Measurements from ENCODE around the gene PLSCR2.
"Not testable (repeated sequence)": the region's sequence is repeated elsewhere in the genome, so short reads cannot be mapped to it uniquely, and the experiment has no call there.

The PLSCR2 gene

DNA sequence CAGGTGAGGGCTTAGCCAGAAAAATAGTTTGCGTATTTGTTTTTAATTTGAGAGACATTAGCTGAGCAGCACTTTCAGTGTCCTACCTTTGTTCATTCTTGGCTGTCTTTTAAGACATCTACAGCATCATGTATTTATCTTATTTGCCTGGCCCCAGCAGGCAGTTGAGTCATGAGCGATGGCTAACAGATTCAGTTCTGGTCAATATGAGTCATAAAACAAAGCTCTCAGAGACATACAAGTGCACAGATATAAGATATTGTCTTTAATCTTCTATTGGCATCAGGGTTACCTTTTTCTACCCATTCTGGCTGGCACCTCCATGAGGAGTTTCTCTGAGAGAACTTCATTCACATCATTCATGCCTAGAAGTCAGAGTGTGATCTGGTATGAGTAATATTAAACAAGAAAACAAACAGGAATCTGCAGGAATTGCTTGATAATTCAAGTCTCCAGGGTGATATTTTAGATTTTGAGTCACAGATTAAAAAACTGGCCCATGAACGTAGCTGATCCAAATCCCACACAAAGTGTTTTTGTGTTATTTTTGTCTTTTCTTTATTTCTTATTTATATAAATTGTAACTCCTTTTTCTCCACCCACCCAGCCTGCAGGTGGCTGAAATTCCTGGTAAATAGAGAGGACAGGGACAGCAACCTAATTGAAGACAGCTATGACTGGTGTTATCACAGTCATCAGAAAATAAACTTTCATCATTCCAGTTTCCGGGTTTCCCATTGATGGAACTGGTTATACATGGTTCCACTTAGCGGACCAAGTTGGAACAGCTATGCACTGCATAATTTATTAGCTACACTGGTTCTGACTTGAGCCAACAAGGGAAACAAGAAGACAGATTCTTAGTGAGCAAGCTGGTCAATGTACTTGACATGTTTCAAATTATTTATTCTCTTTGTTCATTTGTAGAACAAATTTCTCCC lies 47.3 kb downstream of the PLSCR2 start:
- Mint-ChIP-seq H3K36me3 (ENCODE audit: low read depth) (no peaks in the 10 kb centered on the region), H3K4me1 (ENCODE audit: low read depth) (no peaks in the 10 kb centered on the region), H3K4me3 (no peak overlapping the region), H3K9me3 (no peaks in the 10 kb centered on the region), H3K27ac (no peak overlapping the region), H3K27me3 (ENCODE audit: low read depth) (peaks cover 6% of the 10 kb centered on the region)
- DNase-seq (ENCODE audit: low spot score), result no peak

- H3K27ac Mint-ChIP-seq, result no peak overlapping the region
- peaks cover 6% of the 10 kb centered on the region for H3K27me3 Mint-ChIP-seq (ENCODE audit: low read depth)
- H3K9me3 Mint-ChIP-seq, result peaks cover 4% of the 10 kb centered on the region
- H3K36me3 Mint-ChIP-seq (ENCODE audit: low read depth), result no peaks in the 10 kb centered on the region
- no peaks in the 10 kb centered on the region for H3K4me1 Mint-ChIP-seq (ENCODE audit: low read depth)
- no peak for DNase-seq (ENCODE audit: low spot score)
- H3K4me3 Mint-ChIP-seq, result no peak overlapping the region
Measured at GRCh38 chr3:146416366-146416765, 53.0 kb downstream of the PLSCR2 start.

GRCh38 chr3:146414010-146414409 lies 55.4 kb downstream of the PLSCR2 start:
- Mint-ChIP-seq H3K4me1 (ENCODE audit: low read depth) (no peaks in the 10 kb centered on the region), H3K4me3 (no peak overlapping the region), H3K27me3 (ENCODE audit: low read depth) (peaks cover 4% of the 10 kb centered on the region), H3K9me3 (peaks cover 4% of the 10 kb centered on the region), H3K36me3 (ENCODE audit: low read depth) (no peaks in the 10 kb centered on the region), H3K27ac (no peak overlapping the region)
- no peak for DNase-seq (ENCODE audit: low spot score)

DNA sequence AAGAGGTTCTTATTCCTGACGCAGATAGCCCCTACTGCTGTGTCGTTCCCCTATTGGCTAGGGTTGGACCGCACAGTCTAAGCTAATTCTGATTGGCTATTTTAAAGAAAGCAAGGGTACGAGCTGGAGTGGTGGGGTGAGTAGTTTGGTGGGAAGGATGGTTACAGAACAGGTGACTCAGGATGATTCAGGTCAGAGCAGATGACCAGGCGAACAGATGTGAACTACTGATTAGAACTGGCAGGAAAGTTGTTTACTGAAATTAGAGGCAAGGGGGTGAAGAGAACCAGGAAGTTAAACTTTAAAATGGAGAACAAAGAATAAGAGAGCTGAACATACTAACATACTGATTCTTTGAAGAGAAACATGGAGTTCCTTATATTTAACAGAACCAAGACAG lies 56.6 kb downstream of the PLSCR2 start:
- H3K27ac Mint-ChIP-seq; H3K4me1 Mint-ChIP-seq (ENCODE audit: low read depth); H3K27me3 Mint-ChIP-seq (ENCODE audit: low read depth); H3K4me3 Mint-ChIP-seq; H3K36me3 Mint-ChIP-seq (ENCODE audit: low read depth); H3K9me3 Mint-ChIP-seq; DNase-seq (ENCODE audit: low spot score): not testable (repeated sequence)

DNA sequence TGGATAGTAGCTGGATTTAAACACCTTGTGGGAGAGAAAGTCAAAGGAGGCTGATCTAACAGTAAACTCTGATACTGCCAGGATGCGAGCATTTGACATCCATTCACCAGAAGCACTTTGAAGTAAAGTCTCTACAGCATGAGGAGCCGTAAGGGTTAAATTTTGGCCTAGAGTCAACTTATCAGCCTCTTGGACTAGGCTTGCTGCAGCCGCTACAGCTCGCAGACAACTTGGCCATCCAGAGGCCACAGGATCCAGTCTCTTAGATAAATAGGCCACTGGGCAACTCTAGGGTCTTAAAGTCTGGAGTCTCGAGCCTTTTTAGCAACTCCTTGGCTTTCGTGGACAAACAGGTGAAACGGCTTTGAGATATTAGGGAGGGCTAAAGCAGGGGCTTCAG lies 61.4 kb downstream of the PLSCR2 start:
- no peaks in the 10 kb centered on the region for H3K4me1 Mint-ChIP-seq (ENCODE audit: low read depth)

DNA sequence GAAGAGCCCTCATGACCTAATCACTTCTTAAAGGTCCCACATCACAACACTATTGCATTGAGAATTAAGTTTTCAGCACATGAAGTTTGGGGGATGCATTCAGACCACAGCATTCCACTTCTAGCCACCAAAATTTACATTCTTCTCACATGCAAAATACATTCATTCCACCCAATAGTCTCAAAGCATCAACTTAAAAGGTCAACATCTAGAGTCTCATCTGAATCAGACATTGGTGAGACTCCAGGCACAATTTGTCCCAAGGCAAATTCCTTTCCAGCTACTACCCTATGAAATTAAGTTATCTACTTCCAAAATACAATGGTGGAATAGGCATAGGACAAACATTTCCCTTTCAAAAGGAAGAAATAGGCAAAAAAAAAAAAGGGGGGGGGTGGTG lies 64.9 kb downstream of the PLSCR2 start:
- Mint-ChIP-seq H3K36me3 (ENCODE audit: low read depth) (no peaks in the 10 kb centered on the region), H3K4me3 (no peak overlapping the region), H3K9me3 (no peaks in the 10 kb centered on the region), H3K27me3 (ENCODE audit: low read depth) (no peaks in the 10 kb centered on the region), H3K4me1 (ENCODE audit: low read depth) (no peaks in the 10 kb centered on the region), H3K27ac (no peak overlapping the region)
- no peak for DNase-seq (ENCODE audit: low spot score)

More for the DNA sequence above, 61.4 kb downstream of the PLSCR2 start:
- no peaks in the 10 kb centered on the region for H3K36me3 Mint-ChIP-seq (ENCODE audit: low read depth)
- DNase-seq (ENCODE audit: low spot score), result no peak
- H3K4me3 Mint-ChIP-seq, result no peak overlapping the region
- no peaks in the 10 kb centered on the region for H3K27me3 Mint-ChIP-seq (ENCODE audit: low read depth)
- peaks cover 4% of the 10 kb centered on the region for H3K9me3 Mint-ChIP-seq
- H3K27ac Mint-ChIP-seq, result no peak overlapping the region

DNA sequence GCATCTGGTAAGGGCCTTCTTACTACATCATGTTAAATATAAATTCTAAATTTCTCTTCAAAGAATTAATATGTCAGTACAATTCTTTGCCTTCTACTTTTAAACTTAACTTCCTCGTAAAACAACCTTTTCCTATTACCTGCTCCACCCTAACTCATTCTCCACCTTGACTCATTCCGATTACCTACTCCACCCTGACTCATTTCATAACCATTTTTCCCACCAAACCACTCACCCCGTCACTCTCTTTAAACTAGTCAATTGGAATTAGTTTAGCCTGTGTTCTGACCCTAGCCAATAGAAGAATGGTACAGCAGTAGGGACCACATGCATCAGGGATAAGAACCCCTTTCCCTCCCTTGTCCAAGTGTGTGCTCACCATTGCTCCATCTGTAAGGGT lies 65.6 kb downstream of the PLSCR2 start:
- DNase-seq (ENCODE audit: low spot score), result no peak
- Mint-ChIP-seq H3K4me3 (no peak overlapping the region), H3K4me1 (ENCODE audit: low read depth) (no peaks in the 10 kb centered on the region), H3K27me3 (ENCODE audit: low read depth) (no peaks in the 10 kb centered on the region), H3K9me3 (no peaks in the 10 kb centered on the region), H3K36me3 (ENCODE audit: low read depth) (no peaks in the 10 kb centered on the region), H3K27ac (no peak overlapping the region)

DNA sequence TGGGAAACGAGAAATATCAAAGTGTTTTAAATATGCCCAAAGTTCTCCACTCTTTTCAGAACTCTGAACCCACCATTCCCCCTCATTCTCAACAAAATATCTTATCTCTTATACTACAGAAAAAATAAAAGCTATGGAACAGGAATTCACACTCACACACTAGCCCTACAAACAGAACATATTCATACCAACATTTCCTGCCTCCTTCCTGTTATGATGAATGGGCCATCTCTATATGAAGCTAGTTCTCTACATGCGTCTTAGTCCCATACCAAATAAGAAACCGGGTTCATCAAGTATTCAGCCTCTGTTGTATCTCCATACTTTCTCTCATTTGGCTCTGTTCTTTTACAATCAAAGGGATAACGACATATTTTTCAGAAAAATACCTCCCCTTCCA lies 72.6 kb downstream of the PLSCR2 start:
- no peaks in the 10 kb centered on the region for H3K9me3 Mint-ChIP-seq
- H3K27me3 Mint-ChIP-seq (ENCODE audit: low read depth), result no peaks in the 10 kb centered on the region
- no peaks in the 10 kb centered on the region for H3K36me3 Mint-ChIP-seq (ENCODE audit: low read depth)
- no peak overlapping the region for H3K27ac Mint-ChIP-seq
- H3K4me3 Mint-ChIP-seq, result no peak overlapping the region
- peaks cover 4% of the 10 kb centered on the region for H3K4me1 Mint-ChIP-seq (ENCODE audit: low read depth)
- no peak for DNase-seq (ENCODE audit: low spot score)

GRCh38 chr3:146395164-146395563 lies 74.2 kb downstream of the PLSCR2 start:
- Mint-ChIP-seq H3K27ac (no peak overlapping the region), H3K9me3 (no peaks in the 10 kb centered on the region), H3K36me3 (ENCODE audit: low read depth) (no peaks in the 10 kb centered on the region), H3K4me1 (ENCODE audit: low read depth) (peaks cover 4% of the 10 kb centered on the region), H3K4me3 (no peak overlapping the region), H3K27me3 (ENCODE audit: low read depth) (no peaks in the 10 kb centered on the region)
- no peak for DNase-seq (ENCODE audit: low spot score)

GRCh38 chr3:146390957-146391356 lies 78.4 kb downstream of the PLSCR2 start:
- H3K27me3 Mint-ChIP-seq (ENCODE audit: low read depth), result no peaks in the 10 kb centered on the region
- no peak for DNase-seq (ENCODE audit: low spot score)
- H3K36me3 Mint-ChIP-seq (ENCODE audit: low read depth), result no peaks in the 10 kb centered on the region
- no peak overlapping the region for H3K4me3 Mint-ChIP-seq
- H3K9me3 Mint-ChIP-seq, result no peaks in the 10 kb centered on the region
- H3K4me1 Mint-ChIP-seq (ENCODE audit: low read depth), result no peaks in the 10 kb centered on the region
- no peak overlapping the region for H3K27ac Mint-ChIP-seq

GRCh38 chr3:146390006-146390772 lies 79.2 kb downstream of the PLSCR2 start:
- DNase-seq (ENCODE audit: low spot score), result no peak
- H3K4me1 Mint-ChIP-seq (ENCODE audit: low read depth), result no peaks in the 10 kb centered on the region
- no peaks in the 10 kb centered on the region for H3K36me3 Mint-ChIP-seq (ENCODE audit: low read depth)
- no peaks in the 10 kb centered on the region for H3K27me3 Mint-ChIP-seq (ENCODE audit: low read depth)
- no peak overlapping the region for H3K27ac Mint-ChIP-seq
- H3K4me3 Mint-ChIP-seq, result no peak overlapping the region
- H3K9me3 Mint-ChIP-seq, result no peaks in the 10 kb centered on the region

DNA sequence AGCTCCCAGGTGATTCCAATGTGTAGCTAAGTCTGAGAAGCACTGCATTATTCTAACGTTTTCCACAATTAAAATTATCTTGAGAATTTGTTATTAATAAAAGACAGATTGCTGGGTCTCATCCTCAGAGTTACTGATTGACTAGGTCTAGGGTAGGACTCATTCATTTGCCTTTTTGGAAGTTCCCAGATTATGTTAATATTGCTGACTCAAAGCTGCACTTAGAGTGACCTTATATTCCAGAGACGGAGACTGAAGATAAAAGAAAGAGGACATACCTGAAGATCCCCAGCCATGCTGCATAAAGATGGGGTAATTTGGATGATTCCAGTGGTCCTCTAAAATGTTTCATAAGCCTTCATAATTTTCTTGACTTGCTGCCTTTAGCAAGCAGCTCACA lies 81.8 kb downstream of the PLSCR2 start:
- no peak overlapping the region for H3K4me3 Mint-ChIP-seq
- no peaks in the 10 kb centered on the region for H3K9me3 Mint-ChIP-seq

DNA sequence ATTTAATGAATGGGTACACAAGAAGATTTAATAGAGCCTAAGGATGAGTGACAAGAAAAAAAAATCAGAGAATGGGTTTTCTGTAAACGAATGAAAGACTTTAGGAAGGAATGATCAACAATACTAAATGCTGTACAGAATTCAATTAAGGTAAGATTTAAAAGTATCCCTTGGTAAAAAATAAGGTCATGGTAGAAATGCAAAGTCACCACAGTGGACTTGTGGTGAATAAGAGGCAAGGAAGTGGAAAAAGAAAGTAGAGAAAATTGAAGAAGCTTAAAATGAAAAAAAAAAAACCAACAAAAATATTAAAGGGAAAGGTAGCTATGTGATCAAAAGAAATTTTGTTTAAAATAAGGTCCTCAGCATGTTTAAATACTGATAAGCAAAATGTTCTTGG lies 82.4 kb downstream of the PLSCR2 start:
- Mint-ChIP-seq H3K27ac (no peak overlapping the region), H3K4me3 (no peak overlapping the region), H3K9me3 (no peaks in the 10 kb centered on the region)

More for the DNA sequence above, 81.8 kb downstream of the PLSCR2 start:
- no peaks in the 10 kb centered on the region for H3K27me3 Mint-ChIP-seq (ENCODE audit: low read depth)
- no peak for DNase-seq (ENCODE audit: low spot score)
- H3K4me1 Mint-ChIP-seq (ENCODE audit: low read depth), result no peaks in the 10 kb centered on the region
- no peak overlapping the region for H3K27ac Mint-ChIP-seq
- H3K36me3 Mint-ChIP-seq (ENCODE audit: low read depth), result no peaks in the 10 kb centered on the region

DNA sequence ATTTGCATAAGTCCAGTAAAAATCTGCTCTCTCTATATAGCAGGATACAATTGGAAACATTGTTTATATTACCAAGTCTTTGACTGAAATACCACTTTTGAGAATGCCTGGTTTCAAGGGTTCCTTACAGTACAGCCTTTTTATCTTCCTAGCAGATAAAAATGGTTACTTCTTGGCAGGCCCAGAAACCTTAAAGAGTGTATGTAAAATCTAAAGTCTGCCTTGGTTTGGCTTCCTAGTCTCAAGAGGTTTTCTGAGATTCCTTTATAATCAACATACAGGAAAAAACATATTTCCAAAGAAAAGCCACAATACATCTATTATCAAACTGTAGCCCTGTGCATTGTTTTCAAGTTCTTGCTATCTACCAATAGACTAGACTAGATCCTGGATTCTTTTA lies 84.6 kb downstream of the PLSCR2 start:
- Mint-ChIP-seq H3K27ac (no peak overlapping the region), H3K27me3 (ENCODE audit: low read depth) (no peaks in the 10 kb centered on the region), H3K4me1 (ENCODE audit: low read depth) (no peaks in the 10 kb centered on the region), H3K36me3 (ENCODE audit: low read depth) (no peaks in the 10 kb centered on the region), H3K4me3 (no peak overlapping the region), H3K9me3 (no peaks in the 10 kb centered on the region)
- no peak for DNase-seq (ENCODE audit: low spot score)

More for the DNA sequence above, 82.4 kb downstream of the PLSCR2 start:
- no peak for DNase-seq (ENCODE audit: low spot score)
- H3K27me3 Mint-ChIP-seq (ENCODE audit: low read depth), result no peaks in the 10 kb centered on the region
- H3K4me1 Mint-ChIP-seq (ENCODE audit: low read depth), result no peaks in the 10 kb centered on the region
- no peaks in the 10 kb centered on the region for H3K36me3 Mint-ChIP-seq (ENCODE audit: low read depth)
